Islet precursor cell (in vitro differentiated cells): ENCODE measurements around the gene CLCA1.

Source experiments
- DNase-seq: peaks from one replicate; pipeline ENCODE4 v3.0.0-alpha.2; 2018

CLCA1 gene

GRCh38 chr1:86468501-86468977 is at the start of gene CLCA1:
TSS of gene CLCA1 (plus strand) at chr1:86468927. CDS start at chr1:86468972, 45 bp downstream.
- no peak for DNase-seq

- DNase-seq, result no peak
Observed at GRCh38 chr1:86419277-86419903, 49.3 kb upstream of the CLCA1 start.

GRCh38 chr1:86421601-86422280 is 47.0 kb upstream of the CLCA1 start:
- no peak for DNase-seq

- no peak for DNase-seq
Observed at GRCh38 chr1:86423473-86423872, 45.3 kb upstream of the CLCA1 start.

GRCh38 chr1:86423873-86424272 is 44.9 kb upstream of the CLCA1 start, which contains the start of gene CLCA2:
TSS of gene CLCA2 (plus strand) at chr1:86424171. CDS start at chr1:86424248, 77 bp downstream.
- DNase-seq, result no peak

GRCh38 chr1:86429122-86429725 is 39.5 kb upstream of the CLCA1 start:
- DNase-seq, result no peak

GRCh38 chr1:86429835-86430234 is 38.9 kb upstream of the CLCA1 start:
- no peak for DNase-seq

GRCh38 chr1:86430376-86430775 is 38.4 kb upstream of the CLCA1 start:
- DNase-seq, result no peak

GRCh38 chr1:86434059-86434458 is 34.7 kb upstream of the CLCA1 start:
- DNase-seq, result no peak

GRCh38 chr1:86435327-86435726 is 33.4 kb upstream of the CLCA1 start:
- DNase-seq, result no peak

- DNase-seq, result no peak
Observed at GRCh38 chr1:86436041-86436440, 32.7 kb upstream of the CLCA1 start.

- DNase-seq, result no peak
Observed at GRCh38 chr1:86441581-86441980, 27.1 kb upstream of the CLCA1 start.

GRCh38 chr1:86441997-86442396 is 26.7 kb upstream of the CLCA1 start:
- no peak for DNase-seq

GRCh38 chr1:86445919-86446318 is 22.8 kb upstream of the CLCA1 start:
- no peak for DNase-seq

GRCh38 chr1:86447198-86447790 is 21.4 kb upstream of the CLCA1 start:
- DNase-seq, result no peak

- DNase-seq, result no peak
Observed at GRCh38 chr1:86448670-86449069, 20.1 kb upstream of the CLCA1 start.

- DNase-seq, result no peak
Observed at GRCh38 chr1:86449103-86449502, 19.6 kb upstream of the CLCA1 start.

GRCh38 chr1:86450847-86451246 is 17.9 kb upstream of the CLCA1 start:
- no peak for DNase-seq

GRCh38 chr1:86453664-86454063 is 15.1 kb upstream of the CLCA1 start:
- DNase-seq, result no peak

GRCh38 chr1:86455073-86455472 is 13.7 kb upstream of the CLCA1 start:
- DNase-seq, result no peak

- no peak for DNase-seq
Observed at GRCh38 chr1:86460998-86461397, 7.7 kb upstream of the CLCA1 start.

- no peak for DNase-seq
Observed at GRCh38 chr1:86461482-86461881, 7.2 kb upstream of the CLCA1 start.

- DNase-seq, result no peak
Observed at GRCh38 chr1:86464819-86465218, 3.9 kb upstream of the CLCA1 start.
